Non-pigmented ciliary epithelial cell (primary cell): Measurements from ENCODE around the gene DNAJC25.
"Not testable (repeated sequence)": the region's sequence is repeated elsewhere in the genome, so short reads cannot be mapped to it uniquely, and the experiment has no call there.

Experiments
- DNase-seq: peaks from one replicate; pipeline ENCODE4 v3.0.0-alpha.2; 2010; ENCODE audit warnings: low read depth

DNAJC25 gene

GRCh38 chr9:111668026-111668573 is 37.0 kb downstream of the DNAJC25 start:
- DNase-seq = no peak

GRCh38 chr9:111668601-111669000 is 37.5 kb downstream of the DNAJC25 start:
- not testable (repeated sequence) for DNase-seq

DNA sequence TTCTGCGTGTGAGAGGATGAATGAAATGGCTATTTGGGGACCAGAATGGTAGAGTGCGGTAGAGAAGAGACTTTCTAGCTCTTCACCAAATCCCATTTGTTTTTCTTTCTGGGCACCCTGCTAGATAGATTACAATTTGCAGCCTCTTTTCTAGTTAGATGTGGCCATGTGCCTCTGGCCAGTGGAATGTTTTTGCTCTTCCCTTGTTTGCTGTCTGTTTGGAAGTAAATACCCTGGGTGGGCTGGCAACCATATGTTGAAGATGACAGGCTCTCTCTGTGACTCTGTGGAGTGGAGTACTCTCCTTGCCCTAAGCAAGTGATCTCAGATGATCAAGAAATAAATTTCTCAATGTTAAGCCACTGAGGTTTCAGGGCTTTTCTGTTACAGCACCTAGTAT is 43.2 kb downstream of the DNAJC25 start:
- DNase-seq = no peak

- no peak for DNase-seq
Measured at GRCh38 chr9:111676116-111676515, 45.0 kb downstream of the DNAJC25 start.

GRCh38 chr9:111678293-111678692 is 47.2 kb downstream of the DNAJC25 start:
- DNase-seq = no peak

DNA sequence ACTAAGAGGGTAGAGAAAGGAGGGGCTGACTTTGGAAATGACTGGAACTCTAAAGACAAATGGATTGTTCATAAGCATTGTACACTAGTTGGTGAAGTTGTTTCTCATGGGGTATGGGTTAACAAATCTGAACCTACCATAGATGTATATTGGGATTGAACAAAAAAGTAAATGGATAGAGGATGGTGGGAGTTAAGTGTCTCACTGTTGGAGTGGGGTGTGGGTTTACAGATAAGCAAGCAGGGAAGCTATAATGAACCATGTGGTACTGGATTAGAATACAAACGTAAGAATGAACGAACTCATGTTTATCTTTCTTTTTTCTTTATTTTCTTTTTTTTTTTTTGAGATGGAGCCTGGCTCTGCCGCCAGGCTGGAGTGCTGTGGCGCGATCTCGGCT is 48.1 kb downstream of the DNAJC25 start:
- no peak for DNase-seq

DNA sequence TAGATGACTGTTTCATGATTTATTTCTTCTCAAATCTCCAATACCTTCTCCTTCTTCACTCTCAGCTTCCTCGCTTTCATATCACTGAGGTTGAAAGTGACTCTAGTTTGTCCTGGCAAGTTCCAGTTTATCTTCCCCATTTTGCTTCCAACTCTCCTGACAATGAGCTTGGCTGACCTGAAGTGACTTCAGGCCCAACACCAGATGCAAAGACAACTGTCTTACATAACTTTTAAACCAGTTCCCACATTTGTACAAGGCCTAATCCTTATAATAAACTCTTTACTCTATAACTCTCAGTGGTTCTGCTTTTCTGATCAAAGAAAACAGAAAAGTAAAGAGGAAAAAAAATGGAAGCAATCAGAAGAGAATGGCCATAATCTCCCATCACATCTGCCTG is 52.3 kb downstream of the DNAJC25 start:
- DNase-seq = no peak

GRCh38 chr9:111691672-111692329 is 60.7 kb downstream of the DNAJC25 start:
- DNase-seq = peak; percentile 6

GRCh38 chr9:111696796-111697195 is 65.7 kb downstream of the DNAJC25 start:
- DNase-seq = no peak

DNA sequence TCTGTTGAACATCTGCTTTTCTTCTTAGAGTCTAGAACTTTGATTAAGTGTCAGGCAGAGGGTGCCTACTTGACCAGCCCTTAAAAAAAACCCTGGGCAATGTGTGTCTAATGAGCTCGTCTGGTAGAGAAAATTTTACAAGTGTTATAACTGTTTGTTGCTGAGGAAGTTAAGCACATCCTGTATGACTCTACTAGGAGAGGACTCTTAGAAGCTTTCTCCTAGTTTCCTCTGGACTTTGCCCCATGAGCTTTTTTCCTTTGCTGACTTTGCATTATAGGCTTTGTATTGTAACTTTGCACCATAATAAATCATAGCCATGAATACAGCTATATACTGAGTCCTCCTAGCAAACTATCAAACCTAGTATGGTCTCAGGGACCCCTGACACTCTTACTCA is 69.6 kb downstream of the DNAJC25 start:
- DNase-seq = no peak
